IMR-90 (cell line): Measurements from ENCODE around the gene SIK3.

ENCODE experiments used
- CTCF ChIP-seq: conservative IDR thresholded peaks from 2 replicates; pipeline ENCODE4 v1.5.1; 2012; ENCODE audit warnings: mild to moderate bottlenecking, low read depth, low read length, improper control_type of control experiment
- FOS ChIP-seq: fragments of 150-350 bp; IDR thresholded peaks from 2 replicates; pipeline ENCODE4 v1.6.1; 2016; ENCODE audit warnings: low read depth, low read length
- MAFK ChIP-seq: IDR thresholded peaks from 2 replicates; pipeline ENCODE4 v1.6.1; 2012; ENCODE audit warnings: low read depth, low read length, improper control_type of control experiment
- POLR2A ChIP-seq: IDR thresholded peaks from 2 replicates; pipeline ENCODE4 v1.6.1; 2012; ENCODE audit warnings: mild to moderate bottlenecking, low read depth, low read length

GRCh38 chr11:116836632-116836991, 261.6 kb downstream of the SIK3 start:
- no peak for TF ChIP-seq CTCF
- TF ChIP-seq POLR2A, result no peak
- no peak for TF ChIP-seq MAFK
- TF ChIP-seq FOS, result no peak
